ENCODE measurements around the gene LMAN1L. TPM values are rescaled to one million over a fixed set of nuclear protein-coding genes. Genes with fewer than 3 reads are reported as not detected.
A peak's percentile ranks its signal among the peaks of the same experiment; 100 is the strongest.

Gene LMAN1L
- total RNA-seq, 1 experiment from 2014 or later, result not detected

GRCh38 chr15:74768771-74769342, 43.8 kb upstream of the LMAN1L start:
- H3K27me3 ChIP-seq (ENCODE audit: low read length), result no peaks in the 10 kb centered on the region
- peak overlapping the region; percentile 95 for H2AFZ ChIP-seq (ENCODE audit: low read length)
- no TSS peak for BruUV-seq (replicated peaks)
- H3K4me3 ChIP-seq (ENCODE audit: low read length), result peak overlapping the region; percentile 61
- no peak overlapping the region for H3K27ac ChIP-seq (ENCODE audit: low read length)
- no peaks in the 10 kb centered on the region for H3K79me2 ChIP-seq (ENCODE audit: low read length)
- H3K9ac ChIP-seq (ENCODE audit: low read length), result no peak overlapping the region
- ChIA-PET POLR2A (ENCODE audit: unreplicated experiment) (interaction anchor here (0.5 to 0.7 kb wide), 4 partner anchors 43 to 196 kb away, joined by 3 to 10 read pairs (median 3); no protein-coding TSS in a partner anchor), CTCF (interaction anchor here (0.6 to 2.3 kb wide), 6 partner anchors 9 to 213 kb away, joined by 3 to 13 read pairs (median 6); no protein-coding TSS in a partner anchor)
- DNase-seq (peak; percentile 64), ATAC-seq (peak; percentile 58)
- H3K9me3 ChIP-seq (ENCODE audit: low read length), result no peaks in the 10 kb centered on the region
- H3K9me2 ChIP-seq (replicated peaks; ENCODE audit: low read length), result no peaks in the 10 kb centered on the region
- no peaks in the 10 kb centered on the region for H3F3A ChIP-seq (ENCODE audit: low read length, unreplicated experiment)
- TF ChIP-seq EZH2 (IDR thresholded peaks at IDR 0.05; ENCODE audit: low read length, unreplicated experiment) (no peak), CTCF (conservative IDR thresholded peaks at IDR 0.05; ENCODE audit: low read depth, low read length) (peak; percentile 89)
- no peaks in the 10 kb centered on the region for H4K20me1 ChIP-seq (ENCODE audit: low read length)
- H3K36me3 ChIP-seq (ENCODE audit: low read depth, low read length), result no peaks in the 10 kb centered on the region
- intact Hi-C loops (cut with micrococcal nuclease), result loop anchor here (1.0 to 5.0 kb wide), 2 partner anchors 117 to 134 kb away; no protein-coding TSS in a partner anchor
- H3K4me2 ChIP-seq (ENCODE audit: low read length), result peak overlapping the region; percentile 87
- H3K4me1 ChIP-seq (ENCODE audit: insufficient read depth, low read length), result no peaks in the 10 kb centered on the region

- Histone ChIP-seq H3K36me3 (ENCODE audit: low read depth, low read length) (no peaks in the 10 kb centered on the region), H3K9me3 (ENCODE audit: low read length) (no peaks in the 10 kb centered on the region)
Observed at GRCh38 chr15:74769463-74770025, 43.1 kb upstream of the LMAN1L start.

More at GRCh38 chr15:74769463-74770025, 43.1 kb upstream of the LMAN1L start:
- Histone ChIP-seq H3K9ac (ENCODE audit: low read length) (no peak overlapping the region), H2AFZ (ENCODE audit: low read length) (no peak overlapping the region), H3K27me3 (ENCODE audit: low read length) (no peaks in the 10 kb centered on the region), H4K20me1 (ENCODE audit: low read length) (no peaks in the 10 kb centered on the region), H3K4me3 (ENCODE audit: low read length) (no peak overlapping the region), H3K9me2 (replicated peaks; ENCODE audit: low read length) (no peaks in the 10 kb centered on the region), H3K4me2 (ENCODE audit: low read length) (no peak overlapping the region), H3K4me1 (ENCODE audit: insufficient read depth, low read length) (no peaks in the 10 kb centered on the region), H3K79me2 (ENCODE audit: low read length) (no peaks in the 10 kb centered on the region), H3F3A (ENCODE audit: low read length, unreplicated experiment) (no peaks in the 10 kb centered on the region), H3K27ac (ENCODE audit: low read length) (no peak overlapping the region)
- ATAC-seq (no peak), DNase-seq (no peak)
- ChIA-PET POLR2A (ENCODE audit: unreplicated experiment) (interaction anchor here (0.5 to 0.6 kb wide), 2 partner anchors 44 to 195 kb away, joined by 3 to 10 read pairs; no protein-coding TSS in a partner anchor), CTCF (interaction anchor here (0.6 to 2.3 kb wide), 6 partner anchors 24 to 213 kb away, joined by 3 to 13 read pairs (median 4); no protein-coding TSS in a partner anchor)
- TF ChIP-seq EZH2phosphoT487 (IDR thresholded peaks at IDR 0.05; ENCODE audit: borderline replicate concordance, low read length), result no peak
- no peak for TF ChIP-seq EZH2 (IDR thresholded peaks at IDR 0.05; ENCODE audit: low read length, unreplicated experiment)
- no peak for TF ChIP-seq CTCF (conservative IDR thresholded peaks at IDR 0.05; ENCODE audit: low read depth, low read length)
- no TSS peak for BruUV-seq (replicated peaks)
- intact Hi-C loops (cut with micrococcal nuclease), result loop anchor here (2.0 to 5.0 kb wide), 2 partner anchors 117 to 181 kb away; no protein-coding TSS in a partner anchor

Data from PC-3 (cell line).